GM19351 (cell line): ENCODE data around the gene KRTAP12-4.
"Not testable (repeated sequence)": the region's sequence is repeated elsewhere in the genome, so short reads cannot be mapped to it uniquely, and the experiment has no call there.

Experiments used
- ATAC-seq: cut with Tn5 transposase; IDR thresholded peaks from one replicate; pipeline ENCODE4 v1.9.1; 2021; ENCODE audit warnings: mild to moderate bottlenecking, moderate library complexity; ENCODE audit not compliant: unreplicated experiment

Gene KRTAP12-4

DNA sequence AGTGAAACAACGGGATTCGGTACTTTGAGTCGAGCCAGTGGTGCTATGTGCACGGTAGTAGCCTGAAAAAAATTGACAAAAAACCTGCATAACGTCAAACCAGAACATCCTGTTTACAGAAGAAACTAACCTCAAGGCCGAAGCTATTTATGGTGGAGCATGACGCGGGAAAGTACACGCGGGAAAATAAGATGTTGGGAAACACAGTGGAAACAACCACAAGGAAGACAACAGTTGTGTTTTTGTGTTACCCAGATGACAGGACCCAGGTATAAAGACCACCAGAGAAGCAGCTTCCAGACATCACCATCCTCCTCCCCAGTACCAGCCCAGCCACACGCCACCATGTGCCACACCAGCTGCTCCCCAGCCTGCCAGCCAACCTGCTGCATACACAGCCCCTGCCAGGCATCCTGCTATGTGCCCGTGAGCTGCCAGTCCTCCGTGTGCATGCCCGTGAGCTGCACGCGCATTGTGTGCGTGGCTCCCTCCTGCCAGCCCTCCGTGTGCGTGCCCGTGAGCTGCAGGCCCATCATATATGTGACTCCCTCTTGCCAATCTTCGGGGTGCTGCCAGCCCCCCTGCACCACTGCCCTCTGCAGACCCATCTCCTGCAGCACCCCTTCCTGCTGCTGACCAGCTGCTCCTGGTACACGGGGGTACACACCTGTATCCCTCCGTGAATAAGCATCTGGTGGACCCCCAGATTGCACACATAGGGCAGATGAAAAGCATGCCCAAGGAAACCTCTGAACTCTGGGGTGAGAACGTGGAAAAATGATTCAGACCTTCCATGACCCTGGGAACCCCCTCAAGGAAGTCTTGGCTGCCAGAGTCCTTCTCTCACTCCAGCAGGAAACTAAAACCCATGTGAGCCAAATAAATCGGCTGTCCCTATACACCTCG lies 3.4 kb upstream of the KRTAP12-4 start, which contains the start of gene KRTAP12-3:
Gene KRTAP12-3 (plus strand): TSS at position 298 of the 906 bp plus-strand sequence. CDS start 48 bp downstream, at position 346.
- no peak for ATAC-seq

DNA sequence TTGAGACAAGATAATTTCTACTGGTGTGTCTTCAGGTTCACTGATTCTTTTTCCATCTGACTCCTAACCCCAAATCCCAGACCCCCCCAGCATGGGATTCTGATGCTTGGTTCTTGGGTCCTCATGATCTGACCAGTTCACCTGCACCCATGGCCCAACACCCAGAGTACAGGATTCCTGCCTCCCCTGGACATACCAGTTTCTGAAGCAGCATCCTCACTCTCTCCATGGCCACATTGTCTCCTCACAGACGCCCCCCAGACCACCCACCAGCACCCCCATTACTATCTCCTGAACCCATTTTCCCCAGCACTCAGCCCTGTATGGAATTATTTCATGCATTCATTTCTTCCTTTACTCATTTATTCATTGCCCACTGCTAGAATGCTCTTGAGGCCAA lies 2.4 kb upstream of the KRTAP12-4 start:
- ATAC-seq: no peak

DNA sequence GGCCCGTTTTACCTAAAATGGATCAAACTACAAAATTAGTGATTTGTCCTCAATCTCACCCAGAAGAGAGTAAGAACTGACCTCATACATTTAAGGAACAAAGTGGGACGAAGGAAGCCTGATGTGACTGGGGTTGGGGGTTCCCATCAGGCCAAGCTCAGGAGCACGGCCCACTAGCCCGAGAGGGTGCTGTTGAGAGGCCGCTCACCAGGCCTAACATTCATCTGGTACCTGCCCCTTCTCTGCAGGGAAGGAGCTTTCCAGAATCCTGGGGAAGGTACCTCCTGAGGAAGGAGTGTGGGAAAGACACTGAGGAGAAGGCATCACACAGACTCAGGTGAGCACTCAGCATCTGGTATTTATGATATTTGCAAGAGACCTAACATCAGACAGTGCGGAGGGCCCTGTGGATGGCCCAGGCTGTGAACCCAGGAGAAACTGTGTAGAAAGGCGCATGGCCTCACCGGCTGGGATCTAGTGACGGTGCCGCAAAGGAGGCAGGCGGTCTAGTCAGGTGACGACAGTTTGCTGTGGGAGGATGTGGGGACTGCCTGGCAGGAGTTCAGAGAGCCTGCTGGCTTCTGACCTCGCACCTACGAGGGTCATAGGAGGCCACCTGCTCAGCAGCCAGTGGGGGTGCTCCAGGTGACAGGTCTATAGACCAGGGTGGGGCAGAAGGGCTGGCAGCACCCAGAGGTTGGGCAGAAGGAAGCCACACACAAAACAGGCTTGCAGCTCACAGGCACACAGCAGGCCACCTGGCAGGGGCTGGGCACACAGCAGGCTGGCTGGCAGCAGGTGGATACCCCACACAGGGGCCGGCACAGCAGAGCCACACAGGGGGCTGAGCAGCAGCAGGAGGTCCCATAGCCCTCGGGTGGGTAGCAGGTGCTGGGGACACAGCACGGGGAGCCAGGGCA lies 543 bp downstream of the KRTAP12-4 start:
- no peak for ATAC-seq

DNA sequence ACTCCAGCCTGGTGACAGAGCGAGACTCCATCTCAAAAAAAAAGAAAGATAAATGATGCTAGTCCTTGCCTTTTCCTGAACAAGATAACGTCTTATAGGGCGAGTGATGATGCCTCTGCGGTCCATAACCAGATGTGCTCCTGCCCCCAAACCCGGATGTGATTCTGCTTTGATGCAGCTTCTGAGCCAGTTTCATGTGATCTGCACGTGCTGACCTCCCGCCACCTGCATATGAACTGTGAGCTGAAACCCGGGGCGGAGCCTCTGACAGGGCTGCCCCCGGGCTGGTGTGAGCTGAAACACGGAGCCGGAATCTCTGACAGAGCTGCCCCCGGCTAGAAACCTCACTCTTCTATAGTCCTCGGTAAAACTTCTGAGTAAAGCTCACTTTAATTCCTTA lies 1.3 kb downstream of the KRTAP12-4 start:
- no peak for ATAC-seq

DNA sequence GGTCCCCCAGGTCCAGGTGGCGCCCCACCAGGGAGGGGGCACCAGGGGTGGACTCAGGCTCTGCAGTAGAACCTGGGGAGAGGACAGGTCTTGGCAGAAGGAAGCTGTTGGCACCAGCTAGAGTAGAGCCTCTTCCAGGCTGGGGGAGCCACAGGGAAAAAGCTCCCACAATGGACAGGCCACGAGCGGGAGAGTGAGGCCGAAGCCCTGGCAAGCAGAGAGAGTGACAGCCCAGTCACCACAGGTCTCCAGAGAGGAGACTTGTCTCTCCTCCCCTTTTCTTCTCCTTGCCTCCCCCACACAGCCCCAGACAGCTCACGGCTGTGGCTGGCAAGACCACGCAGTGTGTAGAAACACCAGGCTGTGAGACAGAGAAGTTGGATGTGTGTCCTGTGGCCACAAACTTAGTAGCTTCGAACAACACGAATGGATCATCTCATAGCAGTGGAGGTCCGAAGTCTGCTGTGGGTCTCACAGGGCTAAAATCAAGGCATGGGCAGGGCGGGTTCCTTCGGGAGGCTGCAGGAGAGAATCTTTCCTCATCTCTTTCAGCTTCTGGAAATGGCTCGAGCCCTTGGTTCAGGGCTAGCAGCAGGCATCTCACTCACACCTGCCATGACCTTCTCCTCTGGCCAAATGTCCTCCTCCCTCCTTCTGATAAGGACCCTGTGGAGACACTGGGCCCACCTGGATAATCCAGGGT lies 3.3 kb downstream of the KRTAP12-4 start:
- no peak for ATAC-seq

DNA sequence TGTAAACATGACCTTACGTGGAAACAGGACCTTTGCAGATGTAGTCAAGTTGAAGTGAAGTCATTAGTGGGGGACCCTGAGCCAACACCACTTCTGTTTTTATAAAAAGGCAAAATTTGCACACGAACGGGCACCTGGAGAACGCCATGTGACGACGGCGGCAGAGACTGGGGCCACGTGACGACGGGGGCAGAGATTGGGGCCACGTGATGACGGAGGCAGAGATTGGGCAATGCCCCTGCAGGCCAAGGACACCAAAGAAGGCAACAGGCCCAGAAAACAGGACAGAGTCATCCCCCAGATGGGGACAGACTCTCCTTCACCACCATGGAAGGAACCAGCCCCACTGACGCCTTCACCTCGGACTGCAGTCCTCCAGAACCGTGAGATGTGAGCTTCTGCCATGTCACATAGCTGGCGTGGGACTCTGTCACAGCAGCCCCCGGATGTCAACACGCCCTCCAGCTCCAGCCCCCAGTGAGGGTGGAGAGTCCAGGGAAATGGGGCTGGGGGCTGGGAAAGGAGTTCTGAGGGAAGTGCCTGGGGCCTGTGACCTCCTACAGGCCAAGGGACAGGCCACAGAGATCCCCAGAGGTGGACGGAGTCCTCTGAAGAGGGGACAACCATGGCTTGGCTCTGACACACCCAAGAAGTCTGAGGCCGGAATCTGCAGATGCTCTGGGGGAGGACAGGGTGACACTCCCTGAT lies 4.0 kb downstream of the KRTAP12-4 start:
- no peak for ATAC-seq

DNA sequence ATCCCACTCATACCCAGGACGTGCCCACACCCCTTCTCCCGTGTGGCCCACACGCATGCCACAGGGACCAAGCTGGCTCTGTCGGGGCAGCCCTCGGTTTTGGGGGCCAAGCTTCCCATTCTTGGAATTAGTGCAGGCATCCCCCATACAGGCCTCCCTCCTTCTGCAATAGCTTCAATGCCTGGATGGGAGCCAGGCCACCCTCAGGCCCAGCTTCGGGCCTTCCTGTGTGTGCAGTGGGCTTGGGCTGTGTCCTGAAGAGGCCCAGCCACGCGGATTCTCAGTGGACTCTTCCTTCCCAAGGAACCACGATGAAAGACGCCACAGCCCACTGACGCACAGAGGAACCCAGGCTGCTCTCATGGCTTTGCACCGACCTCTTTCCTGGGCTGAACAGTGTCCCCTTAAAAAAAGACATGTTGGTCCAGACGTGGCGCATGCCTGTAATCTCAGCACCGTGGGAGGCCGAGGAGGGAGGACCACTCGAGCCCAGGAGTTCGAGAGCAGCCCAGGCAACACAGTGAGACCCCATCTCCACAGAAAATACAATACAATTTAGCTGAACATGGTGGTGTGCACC lies 4.8 kb downstream of the KRTAP12-4 start:
- no peak for ATAC-seq

DNA sequence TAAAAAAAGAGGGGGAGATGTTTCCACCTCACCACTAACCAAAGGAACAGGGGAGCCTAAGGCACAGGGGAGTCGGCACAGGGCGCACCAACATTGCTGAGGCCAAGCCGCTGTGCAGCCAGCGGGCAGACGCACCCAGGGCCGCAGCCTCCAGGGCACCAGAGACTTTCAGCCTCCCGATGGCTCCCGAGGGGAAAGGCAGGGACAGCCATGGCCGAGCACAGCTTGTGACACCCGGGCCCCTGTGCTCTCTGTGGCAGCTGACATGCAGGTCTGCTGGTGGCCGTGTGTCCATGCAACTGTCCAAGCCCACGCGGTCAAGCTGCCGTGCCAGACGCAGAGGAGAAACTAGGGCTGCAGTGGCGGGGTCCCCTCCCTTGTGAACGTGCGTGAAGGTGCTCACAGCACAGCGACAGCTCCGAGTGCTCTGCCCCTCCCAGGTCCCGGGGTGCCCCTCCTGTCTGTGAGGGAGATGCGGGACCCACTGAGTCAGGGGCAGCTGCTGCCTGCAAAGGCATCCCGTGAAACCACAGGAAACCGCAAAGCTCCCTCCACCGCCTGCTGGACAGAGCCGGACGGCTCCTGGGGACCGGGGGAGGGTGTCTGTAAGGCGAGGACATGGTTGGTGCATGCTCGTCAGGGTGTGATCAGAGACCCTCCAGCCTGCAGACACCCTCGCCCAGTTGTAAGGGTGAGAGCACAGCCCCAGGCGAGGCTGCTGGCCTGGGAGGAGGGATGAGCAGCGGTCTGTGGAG lies 5.7 kb downstream of the KRTAP12-4 start:
- ATAC-seq: no peak

DNA sequence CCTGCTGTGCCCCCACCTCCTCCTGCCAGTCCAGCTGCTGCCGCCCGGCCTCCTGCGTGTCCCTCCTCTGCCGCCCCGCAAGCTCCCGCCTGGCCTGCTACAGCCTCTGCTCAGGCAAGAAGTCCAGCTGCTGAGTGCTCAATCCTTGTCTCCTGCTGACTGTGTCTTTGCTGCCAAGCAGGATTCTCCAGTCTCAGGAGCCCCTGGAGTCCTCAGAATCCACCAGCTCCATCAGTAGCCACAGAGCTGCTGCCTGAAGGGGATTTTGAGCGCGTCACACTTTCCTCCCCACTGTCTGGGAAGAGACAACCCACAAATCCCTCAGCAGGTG lies 7.3 kb downstream of the KRTAP12-4 start:
- no peak for ATAC-seq

DNA sequence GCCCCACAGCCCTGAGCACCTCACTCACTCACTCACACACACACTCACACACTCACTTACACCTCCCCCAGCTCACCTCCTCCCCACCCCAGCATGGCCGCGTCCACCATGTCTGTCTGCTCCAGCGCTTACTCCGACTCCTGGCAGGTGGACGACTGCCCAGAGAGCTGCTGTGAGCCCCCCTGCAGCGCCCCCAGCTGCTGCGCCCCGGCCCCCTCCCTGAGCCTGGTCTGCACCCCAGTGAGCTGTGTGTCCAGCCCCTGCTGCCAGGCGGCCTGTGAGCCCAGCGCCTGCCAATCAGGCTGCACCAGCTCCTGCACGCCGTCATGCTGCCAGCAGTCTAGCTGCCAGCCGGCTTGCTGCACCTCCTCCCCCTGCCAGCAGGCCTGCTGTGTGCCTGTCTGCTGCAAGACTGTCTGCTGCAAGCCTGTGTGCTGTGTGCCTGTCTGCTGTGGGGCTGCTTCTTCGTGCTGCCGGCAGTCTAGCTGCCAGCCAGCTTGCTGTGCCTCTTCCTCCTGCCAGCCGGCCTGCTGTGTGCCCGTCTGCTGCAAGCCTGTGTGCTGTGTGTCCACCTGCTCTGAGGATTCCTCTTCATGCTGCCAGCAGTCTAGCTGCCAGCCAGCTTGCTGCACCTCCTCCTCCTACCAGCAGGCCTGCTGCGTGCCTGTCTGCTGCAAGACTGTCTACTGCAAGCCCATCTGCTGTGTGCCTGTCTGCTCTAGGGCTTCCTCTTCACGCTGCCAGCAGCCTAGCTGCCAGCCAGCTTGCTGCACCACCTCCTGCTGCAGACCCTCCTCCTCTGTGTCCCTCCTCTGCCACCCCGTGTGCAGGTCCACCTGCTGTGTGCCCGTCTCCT lies 7.9 kb downstream of the KRTAP12-4 start, which contains the start of gene KRTAP10-11:
Gene KRTAP10-11 (plus strand): TSS at position 49 of the 856 bp plus-strand sequence. CDS start 45 bp downstream, at position 94.
- not testable (repeated sequence) for ATAC-seq

DNA sequence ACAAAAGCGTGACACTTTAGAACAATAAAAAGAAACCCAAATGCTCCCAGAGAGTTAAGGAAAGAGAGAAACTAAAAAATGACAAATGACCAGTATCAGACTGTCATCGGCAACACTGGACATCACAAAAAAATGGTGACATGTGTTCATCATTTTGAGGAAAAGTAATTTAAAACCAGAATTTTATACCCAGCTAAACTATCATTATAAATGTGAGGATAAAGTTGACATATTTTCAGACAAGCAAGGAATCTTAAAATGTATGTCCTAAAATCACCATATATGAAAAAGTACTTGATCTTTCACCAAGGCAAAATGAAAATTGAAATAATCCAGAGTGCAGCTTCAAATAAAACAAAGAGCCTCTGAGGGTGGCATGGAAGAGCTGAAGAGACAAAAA lies 9.6 kb downstream of the KRTAP12-4 start:
- ATAC-seq: no peak

DNA sequence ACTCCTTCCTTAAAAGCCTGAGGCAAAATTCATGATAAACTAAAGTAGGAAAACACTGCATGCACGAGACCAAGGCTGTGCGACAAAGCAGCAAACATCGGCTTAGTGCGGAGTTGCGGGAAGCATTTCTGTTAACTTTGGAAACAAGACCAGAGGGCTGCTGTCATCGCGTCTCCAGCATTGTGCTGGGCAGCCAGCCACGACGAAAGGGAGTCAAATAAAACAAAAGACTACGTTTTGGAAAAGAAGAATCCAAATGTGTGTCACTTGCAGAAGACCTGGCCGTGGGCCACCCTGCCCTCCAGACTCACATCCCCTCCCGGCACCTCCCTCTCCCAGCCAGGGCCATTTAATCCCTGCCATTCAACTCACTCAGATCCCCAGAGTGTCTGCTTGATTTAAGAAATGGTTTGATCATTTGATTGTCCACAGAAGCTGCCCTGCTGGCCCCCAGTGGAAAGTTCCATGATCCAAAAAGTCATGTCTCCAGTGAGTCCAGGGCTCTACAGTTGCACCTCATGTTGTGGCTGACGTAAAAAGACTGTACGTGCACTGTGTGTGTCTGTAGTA lies 10.6 kb downstream of the KRTAP12-4 start:
- no peak for ATAC-seq

DNA sequence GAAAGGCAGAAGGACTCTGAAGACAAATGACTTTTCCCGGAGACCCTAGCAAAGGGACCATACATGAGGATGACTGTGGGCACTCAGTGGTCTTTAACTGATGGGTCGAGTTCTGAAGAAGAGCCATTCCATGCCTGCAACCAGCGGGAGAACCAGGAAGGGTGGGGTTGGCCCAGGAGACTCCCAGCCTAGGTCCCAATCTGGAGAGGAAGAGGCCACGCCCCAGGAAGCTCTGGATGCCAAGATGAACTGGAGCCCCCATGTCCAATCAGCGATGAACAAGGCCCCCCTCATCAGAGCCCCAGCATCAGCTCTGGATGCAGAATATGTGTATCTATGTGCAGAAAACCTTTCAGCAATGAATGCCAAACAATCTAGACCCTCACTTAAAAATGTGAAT lies 13.7 kb downstream of the KRTAP12-4 start:
- no peak for ATAC-seq

DNA sequence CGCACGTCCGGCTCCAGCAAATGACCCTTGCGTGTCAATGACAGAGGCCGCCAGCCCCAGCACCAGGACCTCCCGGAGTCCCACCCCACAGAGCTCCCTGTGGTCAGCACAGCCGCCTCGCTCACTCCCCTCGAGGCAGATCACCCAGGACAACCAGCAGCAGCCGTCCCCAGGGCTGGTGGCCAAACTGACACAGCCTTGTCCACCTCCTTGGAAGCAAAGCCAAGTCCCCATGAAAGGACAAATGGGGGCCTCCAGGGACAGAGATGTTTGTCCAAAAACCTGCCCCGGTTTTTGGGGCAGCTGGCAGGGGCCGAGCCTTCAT lies 15.2 kb downstream of the KRTAP12-4 start:
- no peak for ATAC-seq

DNA sequence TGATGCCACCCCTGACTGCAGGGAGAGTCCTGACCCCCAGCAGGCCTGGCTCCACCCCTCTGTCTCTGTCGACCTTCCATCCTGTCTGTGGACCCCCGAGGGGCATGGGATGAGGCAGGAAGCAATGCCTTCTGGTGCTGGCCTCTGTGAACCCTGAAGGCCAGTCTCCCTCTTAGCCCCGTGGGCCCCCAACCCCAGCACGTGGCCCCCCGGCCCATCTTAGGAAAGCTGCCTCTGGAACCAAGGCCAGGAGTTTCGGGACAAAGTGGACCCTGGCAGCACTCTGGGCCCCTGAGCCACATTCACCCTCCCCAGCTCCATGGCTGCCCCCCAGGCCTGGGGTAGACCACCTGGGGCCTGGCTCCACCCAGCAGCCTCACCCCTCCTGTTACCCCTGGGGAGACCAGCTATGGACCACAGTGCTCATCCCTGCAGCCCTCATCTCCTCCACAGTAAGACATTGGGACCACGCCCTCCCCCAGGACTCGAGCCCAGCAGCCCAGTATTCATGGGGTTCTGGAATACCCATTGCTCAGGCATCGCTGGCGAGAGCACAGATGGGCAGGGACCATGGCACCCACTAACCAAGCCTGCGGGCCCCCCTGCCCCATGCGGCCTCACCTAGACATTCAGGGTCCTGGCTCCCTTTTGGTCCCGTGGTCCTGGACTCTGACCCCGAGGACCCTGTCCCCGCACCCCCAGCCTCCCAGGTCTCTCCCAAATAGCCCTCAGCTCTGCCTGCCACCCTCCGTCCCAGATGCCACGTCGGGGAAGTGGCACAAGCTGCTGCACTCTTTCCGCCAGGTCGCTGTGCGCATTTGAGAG lies 15.7 kb downstream of the KRTAP12-4 start:
- not testable (repeated sequence) for ATAC-seq

DNA sequence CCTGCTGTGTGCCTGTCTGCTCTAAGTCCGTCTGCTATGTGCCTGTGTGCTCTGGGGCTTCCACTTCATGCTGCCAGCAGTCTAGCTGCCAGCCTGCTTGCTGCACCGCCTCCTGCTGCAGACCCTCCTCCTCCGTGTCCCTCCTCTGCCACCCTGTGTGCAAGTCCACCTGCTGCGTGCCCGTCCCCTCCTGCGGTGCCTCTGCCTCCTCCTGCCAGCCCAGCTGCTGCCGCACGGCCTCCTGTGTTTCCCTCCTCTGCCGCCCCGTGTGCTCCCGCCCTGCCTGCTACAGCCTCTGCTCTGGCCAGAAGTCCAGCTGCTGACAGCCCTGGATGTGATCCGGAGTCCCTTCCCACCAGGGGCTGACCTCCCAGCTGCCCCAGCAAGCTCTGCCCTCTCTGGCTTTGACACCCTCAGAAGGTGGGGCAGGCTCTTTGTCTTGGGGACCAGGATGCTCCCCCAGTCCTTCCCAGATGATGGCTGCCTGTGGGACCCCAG lies 16.6 kb downstream of the KRTAP12-4 start:
- ATAC-seq: not testable (repeated sequence)
